Cardiac muscle cell (in vitro differentiated cells and primary cell): Measurements from ENCODE around the gene LRP2BP. TPM values are rescaled to one million over a fixed set of nuclear protein-coding genes. Genes with fewer than 3 reads are reported as not detected.
"Not testable (repeated sequence)": the region's sequence is repeated elsewhere in the genome, so short reads cannot be mapped to it uniquely, and the experiment has no call there.

Experiments used
- DNase-seq, 2 donors: peaks; one replicate each; pipeline versions ENCODE4 v3.0.0 to v3.0.0-alpha.2; 2010 to 2017; ENCODE audit warnings: low read depth in 1 of 2, low spot score in 1 of 2
- H3K27ac ChIP-seq: fragments of 200-600 bp; sonication (generic); 2 replicates; pipeline ENCODE4 v1.5.1; 2016
- H3K27me3 ChIP-seq: fragments of 200-600 bp; sonication (generic); 2 replicates; pipeline ENCODE4 v1.6.0; 2016; ENCODE audit warnings: control low read depth
- H3K36me3 ChIP-seq: fragments of 200-600 bp; sonication (generic); 2 replicates; pipeline ENCODE4 v1.5.1; 2016; ENCODE audit warnings: control low read depth
- H3K4me1 ChIP-seq: fragments of 200-600 bp; sonication (generic); 2 replicates; pipeline ENCODE4 v1.8.1; 2017; ENCODE audit warnings: low read depth, mild to moderate bottlenecking, mixed run types
- H3K4me3 ChIP-seq: fragments of 200-600 bp; sonication (generic); 2 replicates; pipeline ENCODE4 v1.5.1; 2016; ENCODE audit warnings: mild to moderate bottlenecking
- H3K9me3 ChIP-seq: fragments of 200-600 bp; sonication (generic); 2 replicates; pipeline ENCODE4 v1.5.1; 2017; ENCODE audit warnings: low read depth, mild to moderate bottlenecking, control low read depth
- polyA plus RNA-seq: library from polyadenylated mRNA; unstranded; fragments of >200 nt; fragmentation: Nextera tagmentation; extraction: Ambion mirVana; gene quantifications from 2 replicates; pipeline ENCODE4 v1.2.1, GENCODE V29; 2016
- total RNA-seq: library from RNA; depleted of rRNA; stranded (reverse); fragments of >200 nt; gene quantifications from 2 replicates; pipeline ENCODE4 v1.2.3, GENCODE V29; 2016
- TF ChIP-seq, protein P1 (sequence below): IDR thresholded peaks from 2 replicates; pipeline ENCODE4 v1.5.1; 2012; ENCODE audit warnings: low read depth, mild to moderate bottlenecking, low read length

Gene LRP2BP
- total and polyA plus RNA-seq, 2 experiments from 2014 or later: 0.63 to 1.0 TPM

DNA sequence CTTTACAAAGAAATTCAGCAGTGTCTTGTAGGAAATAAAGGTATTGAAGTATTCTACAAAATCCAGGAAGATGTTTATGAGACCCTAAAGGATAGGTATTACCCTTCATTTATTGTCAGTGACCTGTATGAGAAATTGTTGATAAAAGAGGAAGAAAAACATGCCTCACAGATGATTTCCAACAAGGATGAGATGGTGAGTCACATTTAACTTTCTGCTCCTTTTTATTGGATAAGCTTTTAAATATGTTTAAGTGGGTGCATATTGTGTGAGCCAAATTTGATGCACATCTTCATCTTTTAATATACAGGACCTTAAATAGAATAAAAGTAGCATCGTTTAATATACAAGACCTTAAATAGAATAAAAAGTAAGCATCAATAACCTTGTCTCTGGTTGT, 72.1 kb downstream of the LRP2BP start:
- H3K4me3 ChIP-seq: no peak overlapping the region
- TF ChIP-seq, protein P1, sequence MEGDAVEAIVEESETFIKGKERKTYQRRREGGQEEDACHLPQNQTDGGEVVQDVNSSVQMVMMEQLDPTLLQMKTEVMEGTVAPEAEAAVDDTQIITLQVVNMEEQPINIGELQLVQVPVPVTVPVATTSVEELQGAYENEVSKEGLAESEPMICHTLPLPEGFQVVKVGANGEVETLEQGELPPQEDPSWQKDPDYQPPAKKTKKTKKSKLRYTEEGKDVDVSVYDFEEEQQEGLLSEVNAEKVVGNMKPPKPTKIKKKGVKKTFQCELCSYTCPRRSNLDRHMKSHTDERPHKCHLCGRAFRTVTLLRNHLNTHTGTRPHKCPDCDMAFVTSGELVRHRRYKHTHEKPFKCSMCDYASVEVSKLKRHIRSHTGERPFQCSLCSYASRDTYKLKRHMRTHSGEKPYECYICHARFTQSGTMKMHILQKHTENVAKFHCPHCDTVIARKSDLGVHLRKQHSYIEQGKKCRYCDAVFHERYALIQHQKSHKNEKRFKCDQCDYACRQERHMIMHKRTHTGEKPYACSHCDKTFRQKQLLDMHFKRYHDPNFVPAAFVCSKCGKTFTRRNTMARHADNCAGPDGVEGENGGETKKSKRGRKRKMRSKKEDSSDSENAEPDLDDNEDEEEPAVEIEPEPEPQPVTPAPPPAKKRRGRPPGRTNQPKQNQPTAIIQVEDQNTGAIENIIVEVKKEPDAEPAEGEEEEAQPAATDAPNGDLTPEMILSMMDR: no peak
- DNase-seq: no peak
- H3K9me3 ChIP-seq: no peaks in the 10 kb centered on the region
- peaks cover 4% of the 10 kb centered on the region for H3K36me3 ChIP-seq
- no peak overlapping the region for H3K27ac ChIP-seq
- no peaks in the 10 kb centered on the region for H3K4me1 ChIP-seq
- H3K27me3 ChIP-seq: no peaks in the 10 kb centered on the region

DNA sequence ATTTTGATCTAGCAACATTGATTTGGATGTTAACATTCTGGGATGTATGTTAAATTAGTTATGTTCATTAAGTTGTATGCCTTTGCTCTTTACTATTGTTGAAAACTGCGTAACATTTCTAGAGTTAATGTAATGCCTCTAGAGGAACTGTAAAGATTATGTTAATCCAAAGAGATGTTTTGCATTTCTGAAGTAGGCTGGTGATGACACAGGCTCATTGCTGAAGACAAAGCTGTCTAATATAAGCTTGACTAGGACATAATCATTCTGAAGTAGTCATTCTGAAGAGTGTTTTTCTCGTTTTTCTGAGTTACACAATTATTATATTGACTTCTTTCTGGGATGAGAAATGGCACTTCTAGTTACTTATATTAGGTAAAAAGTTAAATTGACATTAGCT, 72.9 kb downstream of the LRP2BP start:
- peaks cover 4% of the 10 kb centered on the region for H3K36me3 ChIP-seq
- no peaks in the 10 kb centered on the region for H3K9me3 ChIP-seq
- DNase-seq: no peak
- no peak overlapping the region for H3K27ac ChIP-seq
- no peaks in the 10 kb centered on the region for H3K27me3 ChIP-seq
- no peaks in the 10 kb centered on the region for H3K4me1 ChIP-seq
- no peak overlapping the region for H3K4me3 ChIP-seq
- TF ChIP-seq, protein P1: no peak

DNA sequence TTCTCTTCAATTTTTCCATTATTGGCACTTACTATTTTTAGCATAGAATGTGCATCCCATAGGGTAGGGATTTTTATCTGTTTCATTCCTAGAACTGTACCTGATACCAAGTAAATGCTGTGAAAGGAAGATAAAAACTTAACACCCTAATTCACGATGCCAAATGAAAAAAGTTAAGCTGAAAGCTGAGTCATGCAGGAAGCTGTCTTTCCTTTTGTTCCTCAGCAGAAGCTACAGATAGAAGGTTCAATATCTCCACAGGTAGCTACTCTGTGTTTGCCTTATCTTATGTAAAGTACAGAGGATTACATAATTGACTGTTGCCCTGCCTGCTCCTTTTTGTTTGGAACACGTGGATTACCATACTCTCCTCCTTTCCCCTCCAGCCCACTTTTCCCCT, 77.0 kb downstream of the LRP2BP start:
- H3K9me3 ChIP-seq: no peaks in the 10 kb centered on the region
- H3K4me3 ChIP-seq: no peak overlapping the region
- peaks cover 4% of the 10 kb centered on the region for H3K36me3 ChIP-seq
- peak in 1 of 2 donors; percentile 12 for DNase-seq
- no peak overlapping the region for H3K27ac ChIP-seq
- TF ChIP-seq, protein P1: no peak
- no peaks in the 10 kb centered on the region for H3K4me1 ChIP-seq
- H3K27me3 ChIP-seq: no peaks in the 10 kb centered on the region

DNA sequence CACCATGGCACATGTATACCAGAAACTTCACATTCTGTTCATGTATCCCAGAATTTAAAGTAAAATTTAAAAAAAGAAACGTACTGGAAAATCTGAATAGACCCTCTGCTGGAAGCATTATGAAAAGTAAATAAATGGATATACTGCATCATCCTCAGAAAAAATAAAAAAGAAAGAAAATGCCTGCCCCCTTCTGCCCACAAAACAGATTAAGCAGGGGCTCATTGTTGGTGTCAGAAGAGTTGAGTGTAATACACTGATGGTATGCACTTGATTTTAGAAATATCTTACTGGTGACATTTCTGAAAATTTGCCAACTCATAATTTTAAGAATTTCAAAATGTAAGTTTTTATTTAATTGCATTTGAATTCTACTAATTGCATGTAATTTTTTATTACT, 77.8 kb downstream of the LRP2BP start:
- Histone ChIP-seq H3K27me3 (no peaks in the 10 kb centered on the region), H3K4me3 (no peak overlapping the region), H3K36me3 (peaks cover 1% of the 10 kb centered on the region), H3K27ac (no peak overlapping the region), H3K9me3 (no peaks in the 10 kb centered on the region), H3K4me1 (no peaks in the 10 kb centered on the region)
- TF ChIP-seq, protein P1: no peak
- DNase-seq: no peak

DNA sequence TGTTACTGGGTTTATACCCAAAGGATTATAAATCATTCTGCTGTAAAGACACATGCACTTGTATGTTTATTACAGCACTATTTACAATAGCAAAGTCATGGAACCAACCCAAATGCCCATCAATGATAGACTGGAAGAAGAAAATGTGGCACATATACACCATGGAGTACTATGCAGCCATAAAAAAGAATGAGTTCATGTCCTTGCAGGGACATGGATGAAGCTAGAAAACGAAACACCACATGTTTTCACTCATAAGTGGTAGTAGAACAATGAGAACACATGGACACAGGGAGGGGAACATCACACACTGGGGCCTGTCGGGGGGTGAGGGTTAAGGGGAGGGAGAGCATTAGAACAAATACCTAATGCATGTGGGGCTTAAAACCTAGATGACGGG, 78.3 kb downstream of the LRP2BP start:
- H3K4me3 ChIP-seq, H3K27me3 ChIP-seq, DNase-seq, H3K4me1 ChIP-seq, H3K9me3 ChIP-seq, H3K27ac ChIP-seq, H3K36me3 ChIP-seq: not testable (repeated sequence)

Other genes starting within 250 kb of the LRP2BP start
- 14.1 and 22.2 TPM in 2 replicates for gene CFAP97, start 191.9 kb downstream of the LRP2BP start, total RNA-seq
- gene CFAP97, start 191.9 kb downstream of the LRP2BP start, polyA plus RNA-seq: 23.9 and 34.8 TPM in 2 replicates
- 14.8 and 20.9 TPM in 2 replicates for gene SNX25, start 186.3 kb downstream of the LRP2BP start, total RNA-seq
- 19.7 and 21.7 TPM in 2 replicates for gene SNX25, start 186.3 kb downstream of the LRP2BP start, polyA plus RNA-seq
- 3.8 and 27.8 TPM in 2 replicates for gene ANKRD37, start 917 bp upstream of the LRP2BP start, total RNA-seq
- gene ANKRD37, start 917 bp upstream of the LRP2BP start, polyA plus RNA-seq: 15.8 and 18.1 TPM in 2 replicates
- gene UFSP2, start 30.0 kb upstream of the LRP2BP start, total RNA-seq: 28.0 and 32.2 TPM in 2 replicates
- gene UFSP2, start 30.0 kb upstream of the LRP2BP start, polyA plus RNA-seq: 50.6 and 65.5 TPM in 2 replicates
- 0.42 and 3.1 TPM in 2 replicates for gene CCDC110, start 75.8 kb upstream of the LRP2BP start, total RNA-seq
- gene CCDC110, start 75.8 kb upstream of the LRP2BP start, polyA plus RNA-seq: 1.8 TPM in 1 of 2 replicates, not detected in the other
- gene PDLIM3, start 139.6 kb upstream of the LRP2BP start, total RNA-seq: 35.2 and 43.2 TPM in 2 replicates
- gene PDLIM3, start 139.6 kb upstream of the LRP2BP start, polyA plus RNA-seq: 23.6 and 29.1 TPM in 2 replicates